Vagina (tissue), 2 donors: ENCODE results near the gene CCSER1. TPM values are rescaled to one million over a fixed set of nuclear protein-coding genes. Genes with fewer than 3 reads are reported as not detected.
A peak's percentile ranks its signal among the peaks of the same experiment; 100 is the strongest.
"Not testable (repeated sequence)": the region's sequence is repeated elsewhere in the genome, so short reads cannot be mapped to it uniquely, and the experiment has no call there.

Experiments used
- DNase-seq, 2 donors: peaks; one replicate each; pipeline ENCODE4 v3.0.0-alpha.2; 2017; ENCODE audit errors: extremely low spot score in 2 of 2
- H3K27ac ChIP-seq: fragments of 200-600 bp; sonication (generic); one replicate; pipeline ENCODE4 v1.5.1; 2019
- H3K27me3 ChIP-seq: fragments of 200-600 bp; sonication (generic); one replicate; pipeline ENCODE4 v1.5.1; 2019
- H3K36me3 ChIP-seq, 2 donors: fragments of 200-600 bp; sonication (generic); one replicate each; pipeline ENCODE4 v1.5.1; 2017 to 2019
- H3K4me1 ChIP-seq: fragments of 200-600 bp; sonication (generic); one replicate; pipeline ENCODE4 v1.5.1; 2019
- H3K4me3 ChIP-seq, 2 donors: fragments of 200-600 bp; sonication (generic); 1 replicate in 1 of 2; 2 replicates in 1 of 2; pipeline ENCODE4 v1.5.1; 2016 to 2019
- H3K9me3 ChIP-seq: fragments of 200-600 bp; sonication (generic); one replicate; pipeline ENCODE4 v1.5.1; 2019
- POLR2A ChIP-seq, 2 donors: fragments of 450-650 bp; IDR thresholded peaks; one replicate each; pipeline ENCODE4 v1.6.1; 2017; ENCODE audit warnings: antibody characterized with exemption in 2 of 2, mild to moderate bottlenecking in 2 of 2, moderate library complexity in 2 of 2
- POLR2AphosphoS5 ChIP-seq, 2 donors: sonication (generic); formaldehyde crosslinking; IDR thresholded peaks; one replicate each; pipeline ENCODE4 v1.9.0; 2017; ENCODE audit warnings: antibody characterized with exemption in 2 of 2, mild to moderate bottlenecking in 2 of 2, low read depth in 1 of 2; ENCODE audit not compliant: insufficient read depth in 1 of 2
- intact Hi-C: fragments of 100-400 bp; cut with DNase I; formaldehyde crosslinking; loops from one replicate; pipeline ENCODE4 v1.15.1; 2023
- total RNA-seq: library from RNA; depleted of rRNA; stranded (reverse); fragments of >200 nt; gene quantifications from one replicate; pipeline ENCODE4 v1.2.3, GENCODE V29; 2016
- TF ChIP-seq, protein P1 (sequence below), 3 experiments: fragments of 450-650 bp in 2 of 3; fragments of 200-600 bp in 1 of 3; sonication (generic) in 1 of 3; IDR thresholded peaks; one replicate each; pipeline ENCODE4 v1.5.1; 2017 to 2019; ENCODE audit warnings: antibody characterized with exemption in 3 of 3, mild to moderate bottlenecking in 2 of 3, moderate library complexity in 2 of 3

The CCSER1 gene
- total RNA-seq, 1 donor from 2014 or later, result 8.1 TPM

DNA sequence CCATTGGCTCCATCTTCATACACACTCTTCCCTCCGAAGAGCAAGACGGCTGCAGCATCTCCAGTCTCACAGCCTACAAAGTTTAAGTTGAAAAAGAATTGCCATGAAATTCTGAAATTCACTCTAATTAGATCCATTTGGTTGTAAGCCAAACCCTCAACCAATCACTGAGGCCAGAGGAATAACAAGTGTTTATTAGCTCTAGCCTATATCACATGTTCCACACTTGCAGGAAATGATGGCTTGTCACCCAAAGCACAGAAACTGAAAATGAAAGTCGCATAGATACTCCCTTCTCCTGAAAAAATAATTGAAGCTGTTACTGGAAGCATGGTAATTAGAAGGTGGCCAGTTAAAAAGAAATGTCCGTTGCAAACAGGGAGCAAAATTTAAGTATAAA, 1071.8 kb downstream of the CCSER1 start:
- H3K27ac ChIP-seq, result no peak overlapping the region
- H3K27me3 ChIP-seq, result no peaks in the 10 kb centered on the region
- no peaks in the 10 kb centered on the region for H3K36me3 ChIP-seq
- H3K4me1 ChIP-seq, result no peaks in the 10 kb centered on the region
- peak overlapping the region; percentile 22 to 29 for H3K4me3 ChIP-seq
- H3K9me3 ChIP-seq, result no peaks in the 10 kb centered on the region
- TF ChIP-seq POLR2AphosphoS5 (IDR thresholded peaks at IDR 0.05; ENCODE audit: insufficient read depth in 1 of 2, low read depth in 1 of 2), result no peak
- TF ChIP-seq POLR2A (IDR thresholded peaks at IDR 0.05), result no peak
- TF ChIP-seq, protein P1, sequence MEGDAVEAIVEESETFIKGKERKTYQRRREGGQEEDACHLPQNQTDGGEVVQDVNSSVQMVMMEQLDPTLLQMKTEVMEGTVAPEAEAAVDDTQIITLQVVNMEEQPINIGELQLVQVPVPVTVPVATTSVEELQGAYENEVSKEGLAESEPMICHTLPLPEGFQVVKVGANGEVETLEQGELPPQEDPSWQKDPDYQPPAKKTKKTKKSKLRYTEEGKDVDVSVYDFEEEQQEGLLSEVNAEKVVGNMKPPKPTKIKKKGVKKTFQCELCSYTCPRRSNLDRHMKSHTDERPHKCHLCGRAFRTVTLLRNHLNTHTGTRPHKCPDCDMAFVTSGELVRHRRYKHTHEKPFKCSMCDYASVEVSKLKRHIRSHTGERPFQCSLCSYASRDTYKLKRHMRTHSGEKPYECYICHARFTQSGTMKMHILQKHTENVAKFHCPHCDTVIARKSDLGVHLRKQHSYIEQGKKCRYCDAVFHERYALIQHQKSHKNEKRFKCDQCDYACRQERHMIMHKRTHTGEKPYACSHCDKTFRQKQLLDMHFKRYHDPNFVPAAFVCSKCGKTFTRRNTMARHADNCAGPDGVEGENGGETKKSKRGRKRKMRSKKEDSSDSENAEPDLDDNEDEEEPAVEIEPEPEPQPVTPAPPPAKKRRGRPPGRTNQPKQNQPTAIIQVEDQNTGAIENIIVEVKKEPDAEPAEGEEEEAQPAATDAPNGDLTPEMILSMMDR (IDR thresholded peaks at IDR 0.05), result no peak
- no peak for DNase-seq
- intact Hi-C loops, result no loop called here

DNA sequence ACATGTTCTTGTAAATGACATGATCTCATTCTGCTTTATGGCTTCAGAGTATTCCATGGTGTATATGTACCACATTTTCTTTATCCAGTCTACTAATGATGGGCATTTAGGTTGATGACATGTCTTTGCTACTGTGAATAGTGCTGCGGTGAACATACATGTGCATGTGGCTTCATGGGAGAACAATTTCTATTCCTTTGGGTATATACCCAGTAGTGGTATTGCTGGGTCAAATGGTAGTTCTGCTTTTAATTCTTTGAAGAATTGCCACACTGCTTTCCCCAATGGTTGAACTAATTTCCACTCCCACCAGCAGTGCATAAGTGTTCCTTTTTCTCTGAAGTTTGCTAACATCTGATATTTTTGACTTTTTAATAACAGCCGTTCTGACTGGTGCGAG, 1080.3 kb downstream of the CCSER1 start:
- Histone ChIP-seq H3K4me1 (no peaks in the 10 kb centered on the region), H3K9me3 (no peaks in the 10 kb centered on the region), H3K4me3 (no peak overlapping the region), H3K27me3 (no peaks in the 10 kb centered on the region), H3K36me3 (no peaks in the 10 kb centered on the region), H3K27ac (no peak overlapping the region)
- TF ChIP-seq, protein P1 (IDR thresholded peaks at IDR 0.05), result no peak
- TF ChIP-seq POLR2AphosphoS5 (IDR thresholded peaks at IDR 0.05; ENCODE audit: insufficient read depth in 1 of 2, low read depth in 1 of 2) (no peak), POLR2A (IDR thresholded peaks at IDR 0.05) (no peak)
- no peak for DNase-seq
- intact Hi-C loops, result no loop called here

DNA sequence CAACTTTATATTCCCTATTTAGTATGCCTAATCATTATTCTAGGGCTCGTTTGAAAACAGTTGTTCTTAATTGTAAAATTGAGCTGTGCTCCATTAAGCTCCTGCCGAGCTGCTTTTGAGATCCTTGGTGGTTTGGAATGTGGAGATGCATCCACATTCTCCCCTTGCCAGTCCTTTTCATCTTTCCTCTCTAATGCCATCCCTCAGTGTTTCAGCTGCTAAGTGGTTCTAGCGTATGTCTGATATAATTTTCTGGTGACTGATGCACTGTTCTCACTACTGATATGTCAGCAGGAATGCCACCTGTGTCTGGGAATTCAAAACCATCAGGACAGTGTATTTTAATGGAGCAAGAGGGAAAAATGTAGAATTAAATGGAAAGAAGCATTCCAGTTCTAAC, 1085.0 kb downstream of the CCSER1 start:
- Histone ChIP-seq H3K9me3 (no peaks in the 10 kb centered on the region), H3K36me3 (no peaks in the 10 kb centered on the region), H3K27ac (no peak overlapping the region), H3K4me3 (no peak overlapping the region), H3K27me3 (no peaks in the 10 kb centered on the region), H3K4me1 (no peaks in the 10 kb centered on the region)
- TF ChIP-seq POLR2AphosphoS5 (IDR thresholded peaks at IDR 0.05; ENCODE audit: insufficient read depth in 1 of 2, low read depth in 1 of 2) (no peak), POLR2A (IDR thresholded peaks at IDR 0.05) (no peak)
- TF ChIP-seq, protein P1 (IDR thresholded peaks at IDR 0.05), result no peak
- intact Hi-C loops, result no loop called here
- no peak for DNase-seq

DNA sequence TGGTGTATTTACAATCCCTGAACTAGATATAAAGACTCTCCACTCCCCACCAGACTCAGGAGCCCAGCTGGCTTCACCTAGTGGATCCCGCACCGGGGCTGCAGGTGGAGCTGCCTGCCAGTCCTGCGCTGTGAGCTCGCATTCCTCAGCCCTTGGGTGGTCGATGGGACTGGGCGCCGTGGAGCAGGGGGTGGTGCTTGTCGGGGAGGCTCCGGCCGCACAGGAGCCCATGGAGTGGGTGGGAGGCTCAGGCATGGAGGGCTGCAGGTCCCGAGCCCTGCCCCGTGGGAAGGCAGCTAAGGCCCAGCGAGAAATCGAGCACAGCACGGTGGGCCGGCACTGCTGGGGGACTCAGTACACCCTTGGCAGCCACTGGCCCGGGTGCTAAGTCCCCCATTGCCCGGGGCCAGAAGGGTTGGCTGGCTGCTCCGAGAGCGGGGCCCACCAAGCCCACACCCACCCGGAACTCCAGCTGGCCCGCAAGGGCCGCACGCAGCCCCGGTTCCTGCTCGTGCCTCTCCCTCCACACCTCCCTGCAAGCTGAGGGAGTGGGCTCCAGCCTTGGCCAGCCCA, 1090.7 kb downstream of the CCSER1 start:
- H3K36me3 ChIP-seq, DNase-seq, H3K9me3 ChIP-seq, H3K4me1 ChIP-seq, intact Hi-C loops, H3K27me3 ChIP-seq, H3K27ac ChIP-seq, H3K4me3 ChIP-seq: not testable (repeated sequence)

DNA sequence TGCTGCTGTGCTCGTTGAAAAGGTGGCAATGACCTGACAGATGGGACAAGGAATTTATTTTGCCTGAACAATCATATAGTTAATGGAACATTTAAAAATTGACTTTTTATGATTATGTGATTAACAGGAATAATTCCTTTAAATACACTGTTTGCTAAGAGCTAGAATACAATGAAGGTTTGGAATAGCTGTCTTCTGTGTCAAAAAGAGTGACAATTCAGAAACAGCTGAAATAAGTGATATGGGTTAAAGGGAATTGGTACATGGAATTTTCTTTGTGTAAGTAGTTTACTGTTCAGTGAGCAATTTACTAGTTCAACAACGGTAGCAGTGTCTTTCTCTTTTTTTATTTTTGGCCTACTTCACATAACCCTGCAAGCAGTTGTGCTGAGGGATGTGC, 1093.1 kb downstream of the CCSER1 start:
- no peak overlapping the region for H3K4me3 ChIP-seq
- intact Hi-C loops, result no loop called here
- no peak overlapping the region for H3K27ac ChIP-seq
- no peaks in the 10 kb centered on the region for H3K27me3 ChIP-seq
- no peaks in the 10 kb centered on the region for H3K36me3 ChIP-seq
- H3K4me1 ChIP-seq, result no peaks in the 10 kb centered on the region
- TF ChIP-seq, protein P1 (IDR thresholded peaks at IDR 0.05), result no peak
- no peak for TF ChIP-seq POLR2A (IDR thresholded peaks at IDR 0.05)
- TF ChIP-seq POLR2AphosphoS5 (IDR thresholded peaks at IDR 0.05; ENCODE audit: insufficient read depth in 1 of 2, low read depth in 1 of 2), result no peak
- no peak for DNase-seq
- H3K9me3 ChIP-seq, result no peaks in the 10 kb centered on the region
